ENCODE results near the gene SPAG16. TPM values are rescaled to one million over a fixed set of nuclear protein-coding genes. Genes with fewer than 3 reads are reported as not detected.

SPAG16 gene
- total and polyA plus RNA-seq, 2 of the 13 experiments (the other 11 are each of a cell fraction or from before 2014, with no cell fraction given), result 9.6 to 26.5 TPM

GRCh38 chr2:214410918-214411554 lies 1126.8 kb downstream of the SPAG16 start, which contains the start of gene VWC2L (continued):
- TF ChIP-seq SKIL (CRISPR knock-in tag; IDR thresholded peaks at IDR 0.05; ENCODE audit: borderline replicate concordance) (0 out of 2 replicates have a peak, but pooled peaks have one; percentile 34), ZNF232 (CRISPR knock-in tag; IDR thresholded peaks at IDR 0.05; ENCODE audit: borderline replicate concordance) (peak; percentile 99), PAF1 (CRISPR knock-in tag; IDR thresholded peaks at IDR 0.05) (no peak), SIX4 (CRISPR knock-in tag; IDR thresholded peaks at IDR 0.05) (peak; percentile 74; the same call in 1 of the 2 replicates), POLR2AphosphoS2 (IDR thresholded peaks at IDR 0.05; ENCODE audit: low read depth, low read length) (no peak), ZBTB8A (CRISPR knock-in tag; IDR thresholded peaks at IDR 0.05; ENCODE audit: borderline replicate concordance, low read depth) (no peak), MTA3 (CRISPR knock-in tag; IDR thresholded peaks at IDR 0.05) (no peak), ISX (CRISPR knock-in tag; conservative IDR thresholded peaks at IDR 0.05) (peak; percentile 86; the same call in 1 of the 2 replicates), ZBTB40 (IDR thresholded peaks at IDR 0.05) (no peak), ZBTB40 (CRISPR knock-in tag; IDR thresholded peaks at IDR 0.05) (peak; percentile 78), NFYC (CRISPR knock-in tag; IDR thresholded peaks at IDR 0.05) (no peak), SRF (IDR thresholded peaks at IDR 0.05; ENCODE audit: low read depth, low read length) (no peak), KAT7 (CRISPR knock-in tag; IDR thresholded peaks at IDR 0.05; ENCODE audit: borderline replicate concordance) (no peak), STAT6 (CRISPR knock-in tag; IDR thresholded peaks at IDR 0.05; ENCODE audit: borderline replicate concordance) (no peak), ZNF788 (CRISPR knock-in tag; IDR thresholded peaks at IDR 0.05; ENCODE audit: borderline replicate concordance) (peak; percentile 70; the same call in 1 of the 2 replicates)
